SK-N-SH treated with all-trans-retinoic acid at 6 μM for 48 hours (cell line): ENCODE results near the gene MEAF6.
"Not testable (repeated sequence)": the region's sequence is repeated elsewhere in the genome, so short reads cannot be mapped to it uniquely, and the experiment has no call there.

ENCODE experiments used
- ATAC-seq: fragments of 200-7000 bp; cut with Tn5 transposase; 3 replicates; pipeline ENCODE4 v1.9.1; 2020; ENCODE audit warnings: mild to moderate bottlenecking, moderate library complexity
- ARNTL ChIP-seq: fragments of 450-650 bp; formaldehyde crosslinking; IDR thresholded peaks from 2 replicates; pipeline ENCODE4 v1.5.0; 2020; ENCODE audit warnings: low read depth, mild to moderate bottlenecking, moderate library complexity, borderline replicate concordance
- BACH2 ChIP-seq: fragments of 250-450 bp; sonication (Bioruptor Pico); IDR thresholded peaks from 2 replicates; pipeline ENCODE4 v1.9.0; 2021; ENCODE audit warnings: mild to moderate bottlenecking, borderline replicate concordance
- CSDC2 ChIP-seq: fragments of 250-450 bp; sonication (Bioruptor Pico); IDR thresholded peaks from 2 replicates; pipeline ENCODE4 v1.5.0; 2020; ENCODE audit warnings: mild to moderate bottlenecking, moderate library complexity
- ESRRG ChIP-seq: fragments of 250-450 bp; sonication (Bioruptor Pico); IDR thresholded peaks from 2 replicates; pipeline ENCODE4 v1.6.1; 2021; ENCODE audit warnings: mild to moderate bottlenecking
- ISL1 ChIP-seq: fragments of 250-450 bp; sonication (Bioruptor Pico); IDR thresholded peaks from 2 replicates; pipeline ENCODE4 v2.1.2; 2022; ENCODE audit warnings: mild to moderate bottlenecking, moderate library complexity
- OSR1 ChIP-seq: fragments of 250-450 bp; sonication (Bioruptor Pico); IDR thresholded peaks from 2 replicates; pipeline ENCODE4 v1.8.0; 2022; ENCODE audit warnings: moderate library complexity, mild to moderate bottlenecking, inconsistent platforms
- RARB ChIP-seq: fragments of 250-450 bp; sonication (Bioruptor Pico); IDR thresholded peaks from 2 replicates; pipeline ENCODE4 v1.8.0; 2021; ENCODE audit warnings: mild to moderate bottlenecking, moderate library complexity
- SNAI2 ChIP-seq: fragments of 250-450 bp; sonication (Bioruptor Pico); IDR thresholded peaks from 2 replicates; pipeline ENCODE4 v1.5.0; 2020; ENCODE audit warnings: mild to moderate bottlenecking, moderate library complexity
- TCF4 ChIP-seq: fragments of 250-450 bp; sonication (Bioruptor Pico); IDR thresholded peaks from 2 replicates; pipeline ENCODE4 v1.8.0; 2021; ENCODE audit warnings: mild to moderate bottlenecking, moderate library complexity, borderline replicate concordance
- ZC3H10 ChIP-seq: fragments of 250-450 bp; sonication (Bioruptor Pico); IDR thresholded peaks from 2 replicates; pipeline ENCODE4 v1.5.1; 2021; ENCODE audit warnings: mild to moderate bottlenecking, moderate library complexity
- ZFP3 ChIP-seq: fragments of 250-450 bp; sonication (Bioruptor Pico); IDR thresholded peaks from 2 replicates; pipeline ENCODE4 v1.5.0; 2020; ENCODE audit warnings: mild to moderate bottlenecking, moderate library complexity
- ZFP30 ChIP-seq: fragments of 450-650 bp; formaldehyde crosslinking; IDR thresholded peaks from 2 replicates; pipeline ENCODE4 v1.5.0; 2022; ENCODE audit warnings: mild to moderate bottlenecking, moderate library complexity
- ZNF565 ChIP-seq: fragments of 450-650 bp; formaldehyde crosslinking; conservative IDR thresholded peaks from 2 replicates; pipeline ENCODE4 v1.5.0; 2020; ENCODE audit warnings: low read depth, mild to moderate bottlenecking, moderate library complexity
- ZNF70 ChIP-seq: fragments of 450-650 bp; formaldehyde crosslinking; IDR thresholded peaks from 2 replicates; pipeline ENCODE4 v1.5.0; 2020; ENCODE audit warnings: mild to moderate bottlenecking, moderate library complexity
- ZNF8 ChIP-seq: fragments of 450-650 bp; formaldehyde crosslinking; IDR thresholded peaks from 2 replicates; pipeline ENCODE4 v1.5.0; 2020; ENCODE audit warnings: mild to moderate bottlenecking, moderate library complexity
- TF ChIP-seq, protein P1 (sequence below): fragments of 250-450 bp; sonication (Bioruptor Pico); IDR thresholded peaks from 2 replicates; pipeline ENCODE4 v1.5.0; 2020; ENCODE audit warnings: mild to moderate bottlenecking, moderate library complexity
- TF ChIP-seq, protein P2 (sequence below): fragments of 250-450 bp; sonication (Bioruptor Pico); IDR thresholded peaks from 2 replicates; pipeline ENCODE4 v1.8.0; 2021; ENCODE audit warnings: low read depth, mild to moderate bottlenecking, moderate library complexity, borderline replicate concordance
- TF ChIP-seq, protein P3 (sequence below): fragments of 250-450 bp; sonication (Bioruptor Pico); IDR thresholded peaks from 2 replicates; pipeline ENCODE4 v1.5.1; 2020; ENCODE audit warnings: low read depth, mild to moderate bottlenecking, moderate library complexity
- TF ChIP-seq, protein P4 (sequence below): fragments of 250-450 bp; sonication (Bioruptor Pico); IDR thresholded peaks from 2 replicates; pipeline ENCODE4 v1.5.1; 2021; ENCODE audit warnings: mild to moderate bottlenecking, moderate library complexity

Gene MEAF6

DNA sequence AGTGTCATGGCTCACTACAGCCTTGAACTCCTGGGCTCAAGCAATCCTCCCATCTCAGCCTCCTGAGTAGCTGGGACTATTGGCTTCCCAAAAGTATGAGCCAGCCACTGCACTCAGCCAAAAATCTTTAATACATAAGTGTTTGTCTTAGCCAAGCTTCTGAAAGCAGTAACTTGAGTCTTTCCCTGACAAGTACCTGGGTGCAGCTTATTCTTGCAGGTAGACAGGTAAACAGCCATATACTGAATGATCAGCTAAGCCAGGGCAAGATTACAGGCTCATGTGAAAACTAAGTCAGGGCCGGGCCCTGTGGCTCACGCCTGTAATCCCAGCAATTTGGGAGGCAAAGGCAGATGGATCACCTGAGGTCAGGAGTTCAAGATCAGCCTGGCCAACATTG is 7.8 kb downstream of the MEAF6 start (continued):
- TF ChIP-seq, protein P1, sequence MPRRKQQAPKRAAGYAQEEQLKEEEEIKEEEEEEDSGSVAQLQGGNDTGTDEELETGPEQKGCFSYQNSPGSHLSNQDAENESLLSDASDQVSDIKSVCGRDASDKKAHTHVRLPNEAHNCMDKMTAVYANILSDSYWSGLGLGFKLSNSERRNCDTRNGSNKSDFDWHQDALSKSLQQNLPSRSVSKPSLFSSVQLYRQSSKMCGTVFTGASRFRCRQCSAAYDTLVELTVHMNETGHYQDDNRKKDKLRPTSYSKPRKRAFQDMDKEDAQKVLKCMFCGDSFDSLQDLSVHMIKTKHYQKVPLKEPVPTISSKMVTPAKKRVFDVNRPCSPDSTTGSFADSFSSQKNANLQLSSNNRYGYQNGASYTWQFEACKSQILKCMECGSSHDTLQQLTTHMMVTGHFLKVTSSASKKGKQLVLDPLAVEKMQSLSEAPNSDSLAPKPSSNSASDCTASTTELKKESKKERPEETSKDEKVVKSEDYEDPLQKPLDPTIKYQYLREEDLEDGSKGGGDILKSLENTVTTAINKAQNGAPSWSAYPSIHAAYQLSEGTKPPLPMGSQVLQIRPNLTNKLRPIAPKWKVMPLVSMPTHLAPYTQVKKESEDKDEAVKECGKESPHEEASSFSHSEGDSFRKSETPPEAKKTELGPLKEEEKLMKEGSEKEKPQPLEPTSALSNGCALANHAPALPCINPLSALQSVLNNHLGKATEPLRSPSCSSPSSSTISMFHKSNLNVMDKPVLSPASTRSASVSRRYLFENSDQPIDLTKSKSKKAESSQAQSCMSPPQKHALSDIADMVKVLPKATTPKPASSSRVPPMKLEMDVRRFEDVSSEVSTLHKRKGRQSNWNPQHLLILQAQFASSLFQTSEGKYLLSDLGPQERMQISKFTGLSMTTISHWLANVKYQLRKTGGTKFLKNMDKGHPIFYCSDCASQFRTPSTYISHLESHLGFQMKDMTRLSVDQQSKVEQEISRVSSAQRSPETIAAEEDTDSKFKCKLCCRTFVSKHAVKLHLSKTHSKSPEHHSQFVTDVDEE: no peak
- TF ChIP-seq, protein P2, sequence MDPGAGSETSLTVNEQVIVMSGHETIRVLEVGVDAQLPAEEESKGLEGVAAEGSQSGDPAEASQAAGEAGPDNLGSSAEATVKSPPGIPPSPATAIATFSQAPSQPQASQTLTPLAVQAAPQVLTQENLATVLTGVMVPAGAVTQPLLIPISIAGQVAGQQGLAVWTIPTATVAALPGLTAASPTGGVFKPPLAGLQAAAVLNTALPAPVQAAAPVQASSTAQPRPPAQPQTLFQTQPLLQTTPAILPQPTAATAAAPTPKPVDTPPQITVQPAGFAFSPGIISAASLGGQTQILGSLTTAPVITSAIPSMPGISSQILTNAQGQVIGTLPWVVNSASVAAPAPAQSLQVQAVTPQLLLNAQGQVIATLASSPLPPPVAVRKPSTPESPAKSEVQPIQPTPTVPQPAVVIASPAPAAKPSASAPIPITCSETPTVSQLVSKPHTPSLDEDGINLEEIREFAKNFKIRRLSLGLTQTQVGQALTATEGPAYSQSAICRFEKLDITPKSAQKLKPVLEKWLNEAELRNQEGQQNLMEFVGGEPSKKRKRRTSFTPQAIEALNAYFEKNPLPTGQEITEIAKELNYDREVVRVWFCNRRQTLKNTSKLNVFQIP (CRISPR knock-in tag): no peak
- TF ChIP-seq ZNF70 (CRISPR knock-in tag) (no peak), ISL1 (CRISPR knock-in tag) (no peak), TCF4 (CRISPR knock-in tag) (no peak), ZNF565 (no peak), BACH2 (CRISPR knock-in tag) (no peak)
- TF ChIP-seq, protein P3, sequence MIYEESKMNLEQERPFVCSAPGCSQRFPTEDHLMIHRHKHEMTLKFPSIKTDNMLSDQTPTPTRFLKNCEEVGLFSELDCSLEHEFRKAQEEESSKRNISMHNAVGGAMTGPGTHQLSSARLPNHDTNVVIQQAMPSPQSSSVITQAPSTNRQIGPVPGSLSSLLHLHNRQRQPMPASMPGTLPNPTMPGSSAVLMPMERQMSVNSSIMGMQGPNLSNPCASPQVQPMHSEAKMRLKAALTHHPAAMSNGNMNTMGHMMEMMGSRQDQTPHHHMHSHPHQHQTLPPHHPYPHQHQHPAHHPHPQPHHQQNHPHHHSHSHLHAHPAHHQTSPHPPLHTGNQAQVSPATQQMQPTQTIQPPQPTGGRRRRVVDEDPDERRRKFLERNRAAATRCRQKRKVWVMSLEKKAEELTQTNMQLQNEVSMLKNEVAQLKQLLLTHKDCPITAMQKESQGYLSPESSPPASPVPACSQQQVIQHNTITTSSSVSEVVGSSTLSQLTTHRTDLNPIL (CRISPR knock-in tag): no peak

DNA sequence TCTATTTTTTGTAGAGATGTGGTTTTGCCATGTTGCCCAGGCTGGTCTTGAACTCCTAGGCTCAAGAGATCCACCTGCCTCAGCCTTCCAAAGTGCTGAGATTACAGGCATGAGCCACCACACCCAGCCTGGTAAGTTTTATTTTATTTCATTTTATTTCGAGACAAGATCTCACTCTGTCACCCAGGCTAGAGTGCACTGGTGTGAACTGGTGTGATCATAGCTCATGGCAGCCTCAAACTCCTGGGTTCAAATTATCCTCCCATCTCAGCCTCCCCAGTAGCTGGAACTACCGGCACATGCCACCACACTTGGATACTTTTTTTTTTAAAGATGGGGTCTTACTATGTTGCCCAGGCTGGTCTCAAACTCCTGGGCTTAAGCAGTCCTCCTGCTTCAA is 11.8 kb downstream of the MEAF6 start:
- not testable (repeated sequence) for ATAC-seq

DNA sequence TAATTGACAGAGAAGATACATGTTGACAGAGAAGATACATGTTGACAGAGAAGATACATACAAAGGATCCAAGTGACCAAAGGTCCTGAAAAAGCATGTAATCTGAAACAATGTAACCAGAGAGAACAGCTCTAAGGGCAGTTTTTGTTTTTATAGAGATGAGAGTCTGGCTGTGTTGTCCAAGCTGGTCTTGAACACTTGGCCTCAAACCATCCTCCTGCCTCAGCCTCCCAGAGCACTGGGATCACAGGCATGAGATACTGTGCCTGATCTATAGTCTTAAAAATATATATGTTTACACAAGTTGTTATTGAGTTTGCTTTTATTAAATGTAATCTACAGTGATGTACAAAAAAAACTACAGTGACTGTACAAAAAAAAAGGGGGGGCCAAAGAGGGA is 12.5 kb downstream of the MEAF6 start:
- ATAC-seq: no peak
- TF ChIP-seq TCF4 (CRISPR knock-in tag) (no peak), ZFP30 (CRISPR knock-in tag) (no peak), ISL1 (CRISPR knock-in tag) (no peak)
- TF ChIP-seq, protein P1: no peak

DNA sequence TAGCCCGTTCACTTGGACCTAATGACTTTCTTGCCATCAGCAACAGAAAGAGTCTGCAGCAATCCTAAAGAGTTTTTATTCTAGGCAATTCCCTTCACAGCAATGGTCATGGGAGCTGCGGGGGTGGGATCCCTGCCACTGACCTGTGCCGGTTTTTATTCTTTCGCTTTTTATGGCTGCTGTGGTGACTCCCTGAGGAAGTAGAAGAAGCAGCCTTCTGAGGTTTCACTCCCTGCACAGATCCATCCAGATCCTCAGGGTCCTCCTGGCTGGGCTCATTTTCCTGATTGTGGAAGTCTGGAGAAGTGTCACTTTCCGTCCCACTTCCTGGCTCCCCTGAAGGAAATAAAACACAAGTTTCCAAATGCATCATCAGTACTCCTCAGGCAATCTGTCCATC is 12.9 kb downstream of the MEAF6 start:
- TF ChIP-seq RARB (no peak), CSDC2 (CRISPR knock-in tag) (no peak), ARNTL (CRISPR knock-in tag) (no peak), ZC3H10 (CRISPR knock-in tag) (no peak), ZFP30 (CRISPR knock-in tag) (no peak), ISL1 (CRISPR knock-in tag) (no peak), ESRRG (CRISPR knock-in tag) (no peak), SNAI2 (CRISPR knock-in tag) (no peak), ZNF8 (CRISPR knock-in tag) (no peak), OSR1 (CRISPR knock-in tag) (no peak), ZNF565 (no peak), ZFP3 (no peak)
- TF ChIP-seq, protein P3 (CRISPR knock-in tag): no peak
- TF ChIP-seq, protein P4, sequence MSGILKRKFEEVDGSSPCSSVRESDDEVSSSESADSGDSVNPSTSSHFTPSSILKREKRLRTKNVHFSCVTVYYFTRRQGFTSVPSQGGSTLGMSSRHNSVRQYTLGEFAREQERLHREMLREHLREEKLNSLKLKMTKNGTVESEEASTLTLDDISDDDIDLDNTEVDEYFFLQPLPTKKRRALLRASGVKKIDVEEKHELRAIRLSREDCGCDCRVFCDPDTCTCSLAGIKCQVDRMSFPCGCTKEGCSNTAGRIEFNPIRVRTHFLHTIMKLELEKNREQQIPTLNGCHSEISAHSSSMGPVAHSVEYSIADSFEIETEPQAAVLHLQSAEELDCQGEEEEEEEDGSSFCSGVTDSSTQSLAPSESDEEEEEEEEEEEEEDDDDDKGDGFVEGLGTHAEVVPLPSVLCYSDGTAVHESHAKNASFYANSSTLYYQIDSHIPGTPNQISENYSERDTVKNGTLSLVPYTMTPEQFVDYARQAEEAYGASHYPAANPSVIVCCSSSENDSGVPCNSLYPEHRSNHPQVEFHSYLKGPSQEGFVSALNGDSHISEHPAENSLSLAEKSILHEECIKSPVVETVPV: no peak
- TF ChIP-seq, all 23 proteins: peak for 0
- no peak for ATAC-seq
